ENCODE data around the gene GALNT2.

Gene GALNT2

DNA sequence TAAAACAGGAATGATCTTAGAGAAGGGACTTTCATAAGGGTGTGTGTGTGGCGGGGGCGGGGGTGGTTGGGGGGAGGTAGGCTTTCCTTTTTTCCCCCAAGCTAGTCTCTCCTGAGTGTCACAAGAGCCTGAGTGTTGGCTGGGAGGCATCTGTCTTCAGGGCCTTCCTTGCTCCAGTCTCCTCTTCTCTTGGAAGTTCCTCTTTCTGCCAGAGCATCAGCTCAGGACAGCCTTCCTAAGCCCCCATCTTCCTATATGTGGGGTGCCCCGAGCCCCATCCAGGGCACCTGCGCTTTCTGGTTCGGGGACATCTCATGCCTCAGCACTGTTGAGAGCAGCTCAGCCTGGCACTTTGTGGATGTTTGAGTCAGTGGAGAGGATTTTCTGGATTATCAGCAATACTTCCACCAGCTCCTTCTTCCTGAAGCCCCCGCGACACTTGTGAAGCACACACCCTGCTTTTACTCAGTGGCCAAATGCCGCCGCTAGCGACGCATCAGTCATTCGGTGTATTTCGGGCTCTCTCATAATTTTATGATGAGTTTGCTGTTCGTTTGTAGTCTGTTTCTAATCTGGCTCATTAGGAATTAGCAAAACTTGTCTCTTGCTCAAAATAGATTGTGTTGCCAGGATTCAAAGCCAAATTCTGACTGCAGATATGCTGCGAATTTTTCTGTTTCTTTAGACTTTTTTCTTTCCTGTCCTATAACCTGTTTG is 61.7 kb downstream of the GALNT2 start:
- no peak for DNase-seq (ENCODE audit: low read depth in 2 of 2)

GRCh38 chr1:230129341-230129740 is 62.3 kb downstream of the GALNT2 start:
- no peak for DNase-seq (ENCODE audit: low read depth in 2 of 2)

DNA sequence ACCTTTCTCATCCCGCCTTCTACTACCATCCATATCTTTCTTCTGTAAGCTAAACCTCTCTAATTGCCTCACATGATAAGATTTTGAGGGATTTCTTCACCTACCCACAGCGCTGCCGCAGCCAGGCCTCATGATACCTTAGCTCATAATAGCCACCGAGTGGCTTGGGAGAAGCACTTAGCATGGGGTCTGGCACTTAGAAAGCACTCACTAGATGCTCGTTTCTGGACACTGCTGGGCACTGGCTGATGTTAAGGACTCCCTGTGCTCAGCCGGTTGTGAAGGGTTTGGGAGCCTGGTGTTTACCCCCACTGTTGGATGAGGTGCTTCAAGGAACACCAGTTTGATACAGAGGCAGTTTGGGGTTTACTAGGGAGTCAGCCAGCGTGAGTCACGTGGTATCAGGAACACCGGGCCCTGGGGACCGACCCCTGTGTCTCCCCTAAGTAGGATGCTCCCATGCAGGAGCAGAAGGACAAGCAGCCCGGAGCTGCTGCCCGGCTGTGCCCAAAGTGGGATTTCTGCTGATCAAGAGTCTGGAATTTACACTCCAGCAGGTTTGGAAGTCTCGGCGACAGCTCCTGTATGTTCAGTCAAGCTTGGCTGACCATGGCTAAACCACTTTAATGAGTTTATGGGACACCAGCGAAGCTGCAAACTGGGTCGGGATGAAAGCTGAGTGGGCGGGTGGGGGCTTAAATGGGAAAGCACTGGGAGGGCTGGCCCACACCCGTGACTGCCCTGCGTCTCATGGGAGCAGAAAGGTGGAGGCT is 63.3 kb downstream of the GALNT2 start:
- no peak for DNase-seq (ENCODE audit: low read depth in 2 of 2)

DNA sequence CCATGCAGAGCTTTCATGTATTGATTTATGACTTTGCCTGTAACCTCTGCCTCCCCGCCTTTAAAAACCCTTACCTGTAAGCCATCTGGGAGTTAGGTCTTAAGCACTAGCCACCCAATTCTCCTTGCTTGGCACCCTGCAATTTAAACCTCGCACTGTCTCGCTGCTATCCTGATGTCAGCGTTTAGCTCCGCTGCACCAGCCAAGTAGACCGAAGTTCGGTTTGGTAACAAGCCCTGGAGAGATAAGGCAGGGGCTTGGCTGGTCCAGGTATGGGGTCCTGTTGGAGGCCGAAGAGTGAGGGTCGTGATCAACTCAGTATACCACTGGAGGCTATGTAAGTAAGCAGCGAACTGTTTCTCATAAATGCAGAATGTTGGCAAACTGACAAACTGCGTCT is 64.4 kb downstream of the GALNT2 start:
- DNase-seq (ENCODE audit: low read depth in 2 of 2), result no peak

DNA sequence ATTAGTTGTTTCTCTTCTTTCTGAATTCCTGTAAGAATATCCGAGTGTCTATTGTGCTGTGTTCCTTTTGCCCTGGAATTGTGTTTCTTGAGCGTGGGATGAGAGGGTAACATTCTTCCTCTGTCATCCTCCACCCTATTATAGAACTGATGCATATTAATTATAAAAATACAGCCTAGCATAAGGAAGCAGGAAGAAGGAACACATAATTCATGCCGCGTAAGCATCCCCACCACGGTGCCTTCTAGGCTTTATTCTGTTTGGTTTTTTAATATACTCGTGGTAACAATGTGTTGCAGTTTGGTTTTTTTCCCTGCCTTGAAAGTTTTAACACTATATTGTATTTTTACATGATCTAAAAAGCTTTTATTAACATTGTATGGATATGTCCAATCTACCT is 65.7 kb downstream of the GALNT2 start:
- DNase-seq (ENCODE audit: low read depth in 2 of 2), result no peak

DNA sequence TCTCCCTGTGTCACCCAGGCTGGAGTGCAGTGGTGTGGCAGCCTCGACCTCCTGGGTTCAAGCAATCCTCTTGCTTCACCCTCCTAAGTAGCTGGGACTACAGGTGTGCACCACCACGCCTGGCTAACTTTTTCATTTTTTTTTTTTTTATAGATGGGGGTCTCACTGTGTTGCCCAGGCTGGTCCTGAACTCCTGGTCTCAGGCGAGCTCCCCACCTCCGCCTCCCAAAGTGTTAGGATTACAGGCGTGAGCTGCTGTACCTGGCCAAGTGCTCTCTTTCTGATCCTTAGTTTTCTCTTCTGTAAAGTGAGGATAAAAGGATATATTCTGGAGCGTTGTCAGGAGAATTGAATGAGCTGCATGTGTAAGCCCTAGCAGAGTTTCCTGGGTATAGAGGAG is 68.7 kb downstream of the GALNT2 start:
- DNase-seq (ENCODE audit: low read depth in 2 of 2), result no peak

DNA sequence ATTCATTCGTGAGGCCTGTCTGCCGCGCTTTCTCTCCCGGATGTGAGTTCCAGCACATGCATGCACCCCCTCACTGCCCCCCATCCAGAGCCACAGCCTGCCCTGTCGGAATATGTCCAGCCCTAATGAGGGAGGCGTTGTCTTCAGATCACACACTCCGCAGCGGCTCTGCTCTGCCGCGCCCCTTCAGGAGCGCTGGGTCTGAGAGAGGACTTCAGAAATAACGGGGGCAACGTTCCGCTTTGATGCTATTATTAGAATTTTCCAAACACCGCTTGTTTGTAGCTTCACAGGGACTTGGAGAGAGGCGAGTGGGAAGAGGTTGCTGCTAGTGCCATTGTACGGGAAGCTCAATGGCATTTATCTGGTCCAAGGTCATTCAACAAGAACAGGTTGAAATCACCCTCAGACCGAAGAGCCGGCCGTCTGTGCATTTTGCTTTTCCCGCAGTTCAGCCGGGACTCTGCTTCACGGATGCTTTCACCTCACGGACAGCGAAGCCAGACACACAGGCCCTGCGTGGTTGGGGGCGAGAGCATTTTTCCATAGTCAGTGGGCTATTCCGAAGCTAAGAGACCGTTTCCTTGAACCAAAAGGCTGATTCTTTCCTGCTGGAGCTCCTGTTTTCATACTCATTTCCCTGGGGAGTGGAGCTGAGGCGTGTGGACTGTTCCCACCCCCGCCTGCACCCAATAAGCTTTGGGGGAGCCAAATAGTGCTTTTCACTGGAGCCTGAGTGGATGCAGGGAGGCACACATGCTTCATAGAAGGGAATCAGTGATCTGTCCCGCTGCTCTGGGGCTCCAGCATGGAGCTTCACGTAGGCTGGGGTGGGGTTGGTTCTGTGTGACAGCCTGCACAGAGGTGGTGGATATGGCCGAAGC is 69.7 kb downstream of the GALNT2 start:
- DNase-seq (ENCODE audit: low read depth in 2 of 2), result no peak

DNA sequence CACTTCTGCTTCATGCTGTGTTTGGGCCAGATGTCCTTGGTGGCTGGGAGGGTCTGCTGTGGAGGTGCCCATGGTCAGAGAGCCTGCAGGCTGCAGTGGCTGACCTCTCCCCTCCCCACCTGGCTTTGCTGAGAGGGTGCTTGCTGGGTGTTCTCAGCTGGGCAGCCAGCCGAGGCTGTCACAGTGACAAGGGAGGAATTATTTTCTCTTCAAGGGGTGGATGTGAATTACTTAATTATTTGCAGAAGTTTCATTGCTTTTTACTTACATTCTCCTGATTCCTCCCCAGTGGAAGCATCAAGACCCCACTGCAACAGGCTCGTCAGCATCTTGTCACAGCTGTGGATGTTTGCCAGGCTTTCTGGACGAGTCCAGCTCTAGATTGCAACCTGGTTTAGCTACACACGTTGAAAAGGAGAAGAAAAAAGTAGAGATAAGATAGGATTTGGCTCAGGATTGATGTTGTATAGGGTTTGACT is 70.3 kb downstream of the GALNT2 start:
- DNase-seq (ENCODE audit: low read depth in 2 of 2), result no peak

- DNase-seq (ENCODE audit: low read depth in 2 of 2), result no peak
Measured at GRCh38 chr1:230138561-230139239, 71.7 kb downstream of the GALNT2 start.

DNA sequence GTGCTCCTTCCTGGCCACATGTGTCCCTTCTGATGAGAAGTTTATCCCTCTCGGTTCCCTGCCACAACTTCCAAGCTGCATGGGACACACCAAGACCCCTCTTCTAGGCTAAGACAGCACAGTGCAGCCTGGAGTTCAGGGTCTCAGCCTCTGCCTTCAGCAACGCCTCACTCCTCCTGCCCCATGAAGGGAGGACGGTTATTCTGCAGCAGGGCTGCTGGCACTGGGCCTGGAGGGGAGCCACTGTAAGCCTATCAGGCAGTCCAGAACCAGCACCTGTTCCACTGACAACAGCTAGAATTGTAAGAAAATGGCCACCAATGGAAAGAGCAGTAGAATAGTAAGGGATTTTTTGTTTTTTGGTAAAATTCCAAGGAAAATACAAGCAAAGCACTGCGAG is 72.3 kb downstream of the GALNT2 start:
- no peak for DNase-seq (ENCODE audit: low read depth in 2 of 2)

GRCh38 chr1:230139741-230140140 is 72.7 kb downstream of the GALNT2 start:
- DNase-seq (ENCODE audit: low read depth in 2 of 2), result no peak

- DNase-seq (ENCODE audit: low read depth in 2 of 2), result no peak
Measured at GRCh38 chr1:230140221-230141020, 73.4 kb downstream of the GALNT2 start.

DNA sequence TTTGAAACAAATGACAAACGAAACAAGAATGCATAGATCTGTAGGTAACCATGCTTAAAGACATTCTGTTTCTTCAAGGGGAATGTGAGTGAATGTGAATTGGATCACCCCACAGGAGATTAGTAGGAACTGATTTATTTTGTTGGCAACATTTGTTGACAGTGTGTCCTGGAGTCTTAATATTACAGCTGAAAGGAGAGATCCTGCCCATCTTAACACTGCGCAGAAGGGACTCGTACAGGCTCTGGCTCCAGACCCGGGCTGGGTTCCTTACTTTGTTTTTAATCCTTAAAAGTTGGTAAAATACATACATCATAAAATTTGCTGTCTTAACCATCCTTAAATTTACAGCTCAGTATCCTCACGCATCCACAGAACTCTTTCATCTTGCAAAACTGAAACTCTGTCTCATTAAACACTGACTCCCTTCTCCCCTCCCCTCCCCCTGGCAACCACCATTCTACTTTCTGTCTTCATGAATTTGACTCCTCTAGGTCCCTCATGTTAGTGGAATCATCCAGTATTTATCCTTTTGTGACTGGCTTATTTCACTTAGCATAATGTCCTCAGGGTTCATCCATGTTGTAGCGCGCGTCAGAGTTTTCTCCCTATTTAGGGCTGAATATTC is 74.1 kb downstream of the GALNT2 start:
- no peak for DNase-seq (ENCODE audit: low read depth in 2 of 2)

DNA sequence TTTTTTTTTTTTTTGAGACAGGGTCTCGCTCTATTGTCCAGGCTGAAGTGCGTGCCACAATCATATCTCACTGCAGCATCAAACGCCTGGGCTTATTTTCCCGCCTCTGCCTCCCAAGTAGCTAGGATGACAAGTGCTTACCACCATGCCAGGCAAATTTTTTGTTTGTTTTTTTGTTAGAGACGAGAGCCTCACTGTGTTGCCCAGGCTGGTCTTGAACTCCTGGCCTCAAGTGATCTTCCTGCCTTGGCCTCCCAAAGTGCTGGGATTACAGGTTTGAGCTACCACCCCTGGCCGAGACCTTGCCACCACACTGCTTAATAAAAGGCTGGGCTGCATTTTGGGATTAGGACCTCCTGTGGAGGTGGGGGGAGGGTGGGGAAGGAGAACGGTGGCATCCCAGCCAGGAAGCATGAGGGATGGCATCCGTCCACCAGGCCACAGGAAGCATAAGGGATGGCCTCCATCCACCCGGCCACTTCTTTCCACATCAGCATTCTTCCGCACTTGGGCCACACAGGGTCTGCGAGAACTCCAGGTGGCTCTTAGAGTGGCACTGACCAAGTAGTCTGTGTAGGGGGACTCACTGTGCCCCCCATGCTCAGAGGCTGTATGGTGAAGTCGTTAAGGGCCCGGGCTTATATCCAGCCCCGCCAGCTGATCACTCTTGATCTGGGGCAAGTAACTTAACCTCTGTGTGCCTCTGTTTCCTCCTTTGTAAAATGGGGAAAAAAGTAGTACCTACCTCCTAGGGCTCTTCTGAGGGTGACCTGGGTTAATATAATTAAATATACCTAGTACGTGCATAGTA is 75.0 kb downstream of the GALNT2 start:
- no peak for DNase-seq (ENCODE audit: low read depth in 2 of 2)

DNA sequence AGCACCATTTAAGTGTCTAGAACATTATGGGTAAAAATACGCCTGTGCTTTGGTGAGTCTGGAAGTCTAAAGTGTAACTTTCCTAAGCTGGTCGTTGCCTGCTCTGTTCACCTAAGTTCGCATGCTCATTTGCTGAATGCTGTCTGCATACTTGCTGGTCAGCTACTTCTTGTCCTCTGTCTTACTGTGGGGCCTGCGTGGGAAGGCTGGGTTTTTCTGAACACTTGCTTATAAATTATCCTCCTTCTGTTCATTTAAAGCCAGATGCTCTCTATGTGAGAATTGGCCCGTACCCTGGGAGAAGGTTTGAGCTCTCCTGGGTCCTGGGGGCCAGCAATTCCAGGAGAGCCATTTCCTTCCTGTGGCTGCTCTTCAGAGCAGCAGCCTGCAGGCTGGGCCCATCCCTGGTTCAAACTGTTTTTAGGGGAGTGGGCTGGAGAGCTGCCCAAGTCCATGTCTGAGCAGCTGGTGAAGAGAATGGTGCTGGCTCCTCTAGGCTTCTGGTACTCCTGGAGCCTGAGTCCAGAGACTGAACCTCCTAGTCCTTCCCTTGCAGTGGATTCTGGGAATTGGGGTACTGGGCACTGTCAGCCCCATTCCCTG is 75.7 kb downstream of the GALNT2 start:
- DNase-seq (ENCODE audit: low read depth in 2 of 2), result no peak

DNA sequence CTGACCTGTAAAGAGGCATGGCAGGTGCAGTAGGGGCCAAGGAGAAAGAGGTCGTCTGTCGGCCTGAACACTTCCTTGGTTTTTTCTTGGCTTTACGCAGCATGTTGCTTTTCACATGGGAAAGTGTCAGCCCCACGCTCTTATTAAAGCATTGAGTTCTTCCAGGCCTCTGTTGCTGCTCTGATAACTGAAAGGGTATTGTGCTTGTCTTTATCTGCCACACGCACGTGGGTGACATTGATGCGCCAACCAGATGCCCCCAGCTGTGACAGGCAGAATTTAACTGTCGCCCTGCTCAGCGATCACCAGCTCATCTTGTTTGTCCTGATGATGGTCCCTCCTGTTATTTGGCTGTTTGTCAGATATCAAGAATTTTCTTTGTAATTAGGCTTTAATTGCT is 76.5 kb downstream of the GALNT2 start:
- no peak for DNase-seq (ENCODE audit: low read depth in 2 of 2)

DNA sequence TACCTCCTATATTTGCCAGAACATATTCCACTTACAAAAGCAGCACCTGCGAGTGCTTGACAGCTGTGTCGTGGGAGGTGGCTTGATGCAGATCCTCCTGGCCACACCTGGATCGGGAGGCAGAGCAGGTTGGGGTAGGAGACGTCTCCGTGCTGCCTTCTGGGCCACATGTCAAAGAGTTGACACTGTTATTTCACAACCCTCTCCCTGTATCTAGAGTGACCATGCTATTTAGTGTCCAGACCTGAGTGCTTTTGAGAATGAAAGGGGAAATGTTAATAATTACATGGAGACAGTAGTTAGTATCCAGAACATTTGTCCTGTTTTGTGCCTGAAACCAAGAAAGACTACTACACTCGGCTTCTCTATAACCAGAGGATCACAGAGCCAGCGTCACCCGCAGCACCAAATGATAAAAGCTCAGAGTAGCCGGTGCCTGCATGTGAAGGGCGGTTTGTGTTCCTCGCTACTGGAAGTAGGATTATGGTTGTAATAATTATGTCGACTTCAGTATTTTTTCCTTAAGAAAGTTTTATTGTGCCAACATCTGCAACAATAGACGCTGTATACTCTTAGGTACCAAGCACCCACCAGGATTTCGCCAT is 77.1 kb downstream of the GALNT2 start:
- no peak for DNase-seq (ENCODE audit: low read depth in 2 of 2)

- DNase-seq (ENCODE audit: low read depth in 2 of 2), result no peak
Measured at GRCh38 chr1:230144758-230145504, 77.9 kb downstream of the GALNT2 start.

Measured in stimulated activated CD4-positive, alpha-beta T cell treated with anti-CD3 and anti-CD28 coated beads, Interleukin-4, amount 100 ng/mL, for 48 hours (primary cell).